ENCODE measurements around the gene GPAM.
A peak's percentile ranks its signal among the peaks of the same experiment; 100 is the strongest.
"Not testable (repeated sequence)": the region's sequence is repeated elsewhere in the genome, so short reads cannot be mapped to it uniquely, and the experiment has no call there.

GPAM gene

GRCh38 chr10:112183329-112184051 lies at the start of gene GPAM:
TSS of gene GPAM (minus strand) at chr10:112183765. CDS start at chr10:112181784, 1,981 bp downstream.
- Histone ChIP-seq H3K27me3 (replicated peaks; ENCODE audit: control insufficient read depth, insufficient read depth, low read length) (no peaks in the 10 kb centered on the region), H3K4me1 (ENCODE audit: control insufficient read depth, insufficient read depth, low read length) (peaks cover 40% of the 10 kb centered on the region), H3K9me3 (ENCODE audit: control insufficient read depth, low read length) (peaks cover 12% of the 10 kb centered on the region), H3K4me3 (ENCODE audit: low read length) (peak within 1 kb of the TSS; percentile 91), H3K36me3 (ENCODE audit: control insufficient read depth, insufficient read depth, low read length, severe bottlenecking) (peaks cover 42% of the 10 kb centered on the region), H3K9ac (ENCODE audit: low read length) (peak within 1 kb of the TSS; percentile 92)
- peak; percentile 96 for DNase-seq (ENCODE audit: low read depth)

DNA sequence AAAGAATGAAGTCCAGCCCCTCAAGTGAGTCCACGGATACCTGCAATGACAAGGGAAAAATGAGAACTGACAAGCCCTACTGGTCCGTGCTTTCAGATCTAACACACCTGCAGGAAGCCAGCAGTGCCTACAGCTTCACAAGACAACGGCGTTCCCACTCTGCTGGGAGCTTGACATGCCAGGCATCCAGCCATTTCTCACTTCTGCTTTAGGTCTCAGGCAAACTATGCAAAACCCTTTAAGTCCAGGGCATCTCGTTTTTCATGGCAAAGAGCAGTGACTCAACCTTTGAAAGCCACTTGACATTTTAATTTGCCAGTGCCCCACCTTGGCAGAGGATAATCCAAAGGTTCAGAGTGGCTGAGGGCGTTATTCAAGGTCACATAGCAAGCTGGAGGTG lies 49.1 kb upstream of the GPAM start:
- no peak overlapping the region for H3K4me3 ChIP-seq (ENCODE audit: low read length)

DNA sequence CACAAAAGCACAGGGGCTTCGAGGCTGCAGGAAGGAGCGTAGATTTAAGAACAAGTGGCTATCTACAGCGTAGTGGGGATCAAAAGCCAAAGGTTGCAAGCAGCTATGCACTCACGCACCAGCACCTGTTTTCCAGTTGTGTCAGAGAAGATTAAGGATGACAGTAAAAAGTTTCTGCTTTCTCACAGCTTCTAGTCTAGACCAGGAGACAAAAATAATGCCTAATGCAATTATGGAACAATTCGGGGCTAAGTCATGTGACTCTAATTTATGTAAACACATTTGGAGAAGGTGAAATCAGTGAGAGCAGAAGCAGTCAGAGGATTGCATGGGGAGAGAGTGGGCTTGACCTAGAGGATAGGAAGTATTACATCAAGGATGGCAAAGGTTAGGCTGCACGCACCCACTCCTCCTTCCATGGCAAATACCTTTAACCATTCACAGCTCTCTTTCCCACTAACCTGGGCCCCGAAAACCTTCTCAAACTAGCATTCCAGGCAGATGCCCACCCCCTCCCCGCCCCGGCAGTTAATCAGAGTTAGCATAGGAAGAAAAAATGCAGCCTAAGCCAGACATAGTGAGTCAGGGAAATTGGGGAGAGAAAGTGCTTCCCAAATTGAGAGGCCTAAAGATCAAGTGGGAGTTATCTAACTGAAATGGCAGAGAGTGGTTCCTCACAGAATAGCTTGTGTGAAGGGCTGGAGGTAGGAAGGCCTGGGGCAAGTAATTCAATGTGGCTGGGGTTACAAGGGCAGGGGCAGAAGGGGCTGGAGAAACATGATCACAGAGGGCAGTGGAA lies 48.2 kb upstream of the GPAM start:
- no peak overlapping the region for H3K9ac ChIP-seq (ENCODE audit: low read length)
- peaks cover 4% of the 10 kb centered on the region for H3K9me3 ChIP-seq (ENCODE audit: control insufficient read depth, low read length)
- no peak overlapping the region for H3K4me3 ChIP-seq (ENCODE audit: low read length)
- no peaks in the 10 kb centered on the region for H3K27me3 ChIP-seq (replicated peaks; ENCODE audit: control insufficient read depth, insufficient read depth, low read length)
- H3K4me1 ChIP-seq (ENCODE audit: control insufficient read depth, insufficient read depth, low read length), result peaks cover 22% of the 10 kb centered on the region
- no peak for DNase-seq (ENCODE audit: low read depth)
- no peaks in the 10 kb centered on the region for H3K36me3 ChIP-seq (ENCODE audit: control insufficient read depth, insufficient read depth, low read length, severe bottlenecking)

More for the DNA sequence above, 49.1 kb upstream of the GPAM start:
- no peaks in the 10 kb centered on the region for H3K27me3 ChIP-seq (replicated peaks; ENCODE audit: control insufficient read depth, insufficient read depth, low read length)
- H3K9ac ChIP-seq (ENCODE audit: low read length), result no peak overlapping the region
- no peaks in the 10 kb centered on the region for H3K9me3 ChIP-seq (ENCODE audit: control insufficient read depth, low read length)
- H3K36me3 ChIP-seq (ENCODE audit: control insufficient read depth, insufficient read depth, low read length, severe bottlenecking), result no peaks in the 10 kb centered on the region
- no peak for DNase-seq (ENCODE audit: low read depth)
- peaks cover 13% of the 10 kb centered on the region for H3K4me1 ChIP-seq (ENCODE audit: control insufficient read depth, insufficient read depth, low read length)

- Histone ChIP-seq H3K27me3 (replicated peaks; ENCODE audit: control insufficient read depth, insufficient read depth, low read length) (no peaks in the 10 kb centered on the region), H3K9me3 (ENCODE audit: control insufficient read depth, low read length) (peaks cover 18% of the 10 kb centered on the region), H3K4me1 (ENCODE audit: control insufficient read depth, insufficient read depth, low read length) (peaks cover 22% of the 10 kb centered on the region), H3K4me3 (ENCODE audit: low read length) (no peak overlapping the region), H3K36me3 (ENCODE audit: control insufficient read depth, insufficient read depth, low read length, severe bottlenecking) (peaks cover 3% of the 10 kb centered on the region), H3K9ac (ENCODE audit: low read length) (no peak overlapping the region)
- DNase-seq (ENCODE audit: low read depth), result no peak
Observed at GRCh38 chr10:112230325-112230988, 46.9 kb upstream of the GPAM start.

- Histone ChIP-seq H3K36me3 (ENCODE audit: control insufficient read depth, insufficient read depth, low read length, severe bottlenecking) (peaks cover 3% of the 10 kb centered on the region), H3K4me3 (ENCODE audit: low read length) (no peak overlapping the region), H3K9me3 (ENCODE audit: control insufficient read depth, low read length) (peaks cover 18% of the 10 kb centered on the region), H3K9ac (ENCODE audit: low read length) (no peak overlapping the region), H3K4me1 (ENCODE audit: control insufficient read depth, insufficient read depth, low read length) (peaks cover 22% of the 10 kb centered on the region), H3K27me3 (replicated peaks; ENCODE audit: control insufficient read depth, insufficient read depth, low read length) (no peaks in the 10 kb centered on the region)
- DNase-seq (ENCODE audit: low read depth), result no peak
Observed at GRCh38 chr10:112229901-112230300, 46.3 kb upstream of the GPAM start.

- H3K4me1 ChIP-seq (ENCODE audit: control insufficient read depth, insufficient read depth, low read length), result peaks cover 22% of the 10 kb centered on the region
- H3K9ac ChIP-seq (ENCODE audit: low read length), result no peak overlapping the region
- H3K9me3 ChIP-seq (ENCODE audit: control insufficient read depth, low read length), result peaks cover 24% of the 10 kb centered on the region
- no peak for DNase-seq (ENCODE audit: low read depth)
- peaks cover 3% of the 10 kb centered on the region for H3K36me3 ChIP-seq (ENCODE audit: control insufficient read depth, insufficient read depth, low read length, severe bottlenecking)
- H3K27me3 ChIP-seq (replicated peaks; ENCODE audit: control insufficient read depth, insufficient read depth, low read length), result no peaks in the 10 kb centered on the region
- H3K4me3 ChIP-seq (ENCODE audit: low read length), result no peak overlapping the region
Observed at GRCh38 chr10:112229096-112229495, 45.5 kb upstream of the GPAM start.

GRCh38 chr10:112228366-112229088 lies 45.0 kb upstream of the GPAM start:
- H3K9me3 ChIP-seq (ENCODE audit: control insufficient read depth, low read length), result peaks cover 24% of the 10 kb centered on the region
- H3K9ac ChIP-seq (ENCODE audit: low read length), result peak overlapping the region; percentile 47
- not testable (repeated sequence) for H3K36me3 ChIP-seq (ENCODE audit: control insufficient read depth, insufficient read depth, low read length, severe bottlenecking); H3K27me3 ChIP-seq (replicated peaks; ENCODE audit: control insufficient read depth, insufficient read depth, low read length); H3K4me3 ChIP-seq (ENCODE audit: low read length); DNase-seq (ENCODE audit: low read depth)
- H3K4me1 ChIP-seq (ENCODE audit: control insufficient read depth, insufficient read depth, low read length), result peaks cover 22% of the 10 kb centered on the region

GRCh38 chr10:112227331-112227987 lies 43.9 kb upstream of the GPAM start:
- Histone ChIP-seq H3K27me3 (replicated peaks; ENCODE audit: control insufficient read depth, insufficient read depth, low read length) (no peaks in the 10 kb centered on the region), H3K4me1 (ENCODE audit: control insufficient read depth, insufficient read depth, low read length) (peaks cover 22% of the 10 kb centered on the region), H3K9ac (ENCODE audit: low read length) (peak overlapping the region; percentile 55), H3K4me3 (ENCODE audit: low read length) (peak overlapping the region; percentile 48), H3K36me3 (ENCODE audit: control insufficient read depth, insufficient read depth, low read length, severe bottlenecking) (peaks cover 3% of the 10 kb centered on the region), H3K9me3 (ENCODE audit: control insufficient read depth, low read length) (peaks cover 24% of the 10 kb centered on the region)
- DNase-seq (ENCODE audit: low read depth), result peak; percentile 11

GRCh38 chr10:112226439-112227248 lies 43.1 kb upstream of the GPAM start:
- no peaks in the 10 kb centered on the region for H3K27me3 ChIP-seq (replicated peaks; ENCODE audit: control insufficient read depth, insufficient read depth, low read length)
- peaks cover 24% of the 10 kb centered on the region for H3K9me3 ChIP-seq (ENCODE audit: control insufficient read depth, low read length)
- peak overlapping the region; percentile 48 for H3K4me3 ChIP-seq (ENCODE audit: low read length)
- DNase-seq (ENCODE audit: low read depth), result no peak
- H3K36me3 ChIP-seq (ENCODE audit: control insufficient read depth, insufficient read depth, low read length, severe bottlenecking), result peaks cover 3% of the 10 kb centered on the region
- H3K4me1 ChIP-seq (ENCODE audit: control insufficient read depth, insufficient read depth, low read length), result peaks cover 24% of the 10 kb centered on the region
- peak overlapping the region; percentile 55 for H3K9ac ChIP-seq (ENCODE audit: low read length)

Data from adipocyte (in vitro differentiated cells).